Osteocyte (in vitro differentiated cells): ENCODE measurements around the gene SYDE1. TPM values are rescaled to one million over a fixed set of nuclear protein-coding genes. Genes with fewer than 3 reads are reported as not detected.

Experiments used
- DNase-seq: peaks from one replicate; pipeline ENCODE4 v3.0.0; 2021; ENCODE audit warnings: mixed read lengths; ENCODE audit not compliant: unreplicated experiment; ENCODE audit errors: extremely low spot score
- H3K27ac Mint-ChIP-seq: one replicate; pipeline ENCODE4 v1.8.0; 2021; ENCODE audit warnings: mild to moderate bottlenecking, mixed read lengths; ENCODE audit not compliant: unreplicated experiment
- H3K27me3 Mint-ChIP-seq: one replicate; pipeline ENCODE4 v1.8.0; 2021; ENCODE audit warnings: mixed read lengths; ENCODE audit not compliant: unreplicated experiment
- H3K36me3 Mint-ChIP-seq: one replicate; pipeline ENCODE4 v1.8.0; 2021; ENCODE audit warnings: mixed read lengths; ENCODE audit not compliant: unreplicated experiment
- H3K4me1 Mint-ChIP-seq: one replicate; pipeline ENCODE4 v1.8.0; 2021; ENCODE audit warnings: mixed read lengths; ENCODE audit not compliant: unreplicated experiment
- H3K4me3 Mint-ChIP-seq: one replicate; pipeline ENCODE4 v1.8.0; 2021; ENCODE audit warnings: mild to moderate bottlenecking, moderate library complexity, mixed read lengths; ENCODE audit not compliant: unreplicated experiment
- H3K9me3 Mint-ChIP-seq: one replicate; pipeline ENCODE4 v1.8.0; 2021; ENCODE audit warnings: mixed read lengths; ENCODE audit not compliant: unreplicated experiment
- total RNA-seq: library from RNA; stranded (reverse); gene quantifications from 2 replicates; pipeline ENCODE4 v1.2.1, GENCODE V29; 2021
- TF ChIP-seq, protein P1 (sequence below): fragments of 200-600 bp; sonication (generic); IDR thresholded peaks from 2 replicates; pipeline ENCODE4 v1.5.0; 2021; ENCODE audit warnings: antibody characterized with exemption, mild to moderate bottlenecking, moderate library complexity

SYDE1 gene
- total RNA-seq, 1 donor from 2014 or later: 74.6 TPM

GRCh38 chr19:15159251-15159650 lies 52.0 kb downstream of the SYDE1 start:
- DNase-seq: no peak
- no peak overlapping the region for H3K27ac Mint-ChIP-seq
- H3K27me3 Mint-ChIP-seq: no peaks in the 10 kb centered on the region
- TF ChIP-seq, protein P1, sequence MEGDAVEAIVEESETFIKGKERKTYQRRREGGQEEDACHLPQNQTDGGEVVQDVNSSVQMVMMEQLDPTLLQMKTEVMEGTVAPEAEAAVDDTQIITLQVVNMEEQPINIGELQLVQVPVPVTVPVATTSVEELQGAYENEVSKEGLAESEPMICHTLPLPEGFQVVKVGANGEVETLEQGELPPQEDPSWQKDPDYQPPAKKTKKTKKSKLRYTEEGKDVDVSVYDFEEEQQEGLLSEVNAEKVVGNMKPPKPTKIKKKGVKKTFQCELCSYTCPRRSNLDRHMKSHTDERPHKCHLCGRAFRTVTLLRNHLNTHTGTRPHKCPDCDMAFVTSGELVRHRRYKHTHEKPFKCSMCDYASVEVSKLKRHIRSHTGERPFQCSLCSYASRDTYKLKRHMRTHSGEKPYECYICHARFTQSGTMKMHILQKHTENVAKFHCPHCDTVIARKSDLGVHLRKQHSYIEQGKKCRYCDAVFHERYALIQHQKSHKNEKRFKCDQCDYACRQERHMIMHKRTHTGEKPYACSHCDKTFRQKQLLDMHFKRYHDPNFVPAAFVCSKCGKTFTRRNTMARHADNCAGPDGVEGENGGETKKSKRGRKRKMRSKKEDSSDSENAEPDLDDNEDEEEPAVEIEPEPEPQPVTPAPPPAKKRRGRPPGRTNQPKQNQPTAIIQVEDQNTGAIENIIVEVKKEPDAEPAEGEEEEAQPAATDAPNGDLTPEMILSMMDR: no peak
- no peak overlapping the region for H3K4me3 Mint-ChIP-seq
- no peaks in the 10 kb centered on the region for H3K9me3 Mint-ChIP-seq
- no peaks in the 10 kb centered on the region for H3K4me1 Mint-ChIP-seq
- H3K36me3 Mint-ChIP-seq: peaks cover 15% of the 10 kb centered on the region

DNA sequence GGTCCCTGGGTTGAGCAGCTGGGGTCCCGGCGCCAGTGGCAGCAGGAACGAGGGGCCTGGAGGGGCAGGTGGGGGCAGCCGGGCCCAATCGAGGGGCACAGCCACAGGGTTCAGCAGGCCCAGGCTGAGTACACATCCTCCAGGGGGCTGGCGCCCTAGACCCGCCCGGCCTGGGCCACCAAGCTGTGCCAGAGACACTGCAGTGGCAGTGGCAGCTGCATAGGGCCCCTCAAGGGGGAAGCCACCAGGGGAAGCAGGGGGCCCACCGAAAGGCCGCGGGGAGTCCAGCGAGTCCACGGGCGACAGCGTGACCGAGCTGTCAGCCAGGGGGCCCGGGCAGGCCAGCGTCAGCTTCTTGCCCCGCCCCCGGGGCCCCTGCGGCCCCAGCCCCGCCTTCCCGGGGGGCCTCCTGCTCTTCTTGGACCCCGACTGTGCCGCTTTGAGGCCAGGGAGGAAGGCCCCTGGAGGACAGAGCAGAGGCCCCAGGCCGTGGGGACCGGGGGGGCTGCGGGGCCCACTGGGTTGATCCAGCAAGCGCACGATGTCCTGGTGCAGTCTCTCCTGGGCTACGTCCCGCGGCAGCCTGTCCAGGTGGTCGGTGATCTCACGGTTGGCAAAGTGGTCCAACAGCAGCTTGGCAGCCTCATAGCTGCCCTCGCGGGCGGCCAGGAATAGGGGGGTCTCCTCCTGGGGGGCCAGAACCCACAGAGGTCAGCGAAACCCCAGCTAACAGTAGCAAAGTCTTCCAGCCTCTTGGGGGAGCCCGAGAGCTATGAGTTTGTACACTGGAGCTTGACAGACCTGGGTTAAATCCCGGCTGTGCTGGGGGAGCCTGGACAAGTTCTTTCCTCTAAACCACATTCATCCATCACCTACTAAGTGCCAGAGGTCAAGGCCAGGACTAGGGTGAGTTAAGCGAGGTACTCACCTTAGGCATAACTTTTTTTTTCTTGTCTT lies 54.1 kb downstream of the SYDE1 start:
- Mint-ChIP-seq H3K27ac (no peak overlapping the region), H3K36me3 (peaks cover 24% of the 10 kb centered on the region), H3K9me3 (no peaks in the 10 kb centered on the region), H3K27me3 (no peaks in the 10 kb centered on the region), H3K4me1 (no peaks in the 10 kb centered on the region), H3K4me3 (no peak overlapping the region)
- TF ChIP-seq, protein P1: peak; percentile 62
- DNase-seq: no peak

Other genes starting within 250 kb of the SYDE1 start
- not detected in 2 replicates for gene OR7A17, start 221.3 kb upstream of the SYDE1 start, total RNA-seq
- not detected in 2 replicates for gene OR7C2, start 165.9 kb upstream of the SYDE1 start, total RNA-seq
- not detected in 2 replicates for gene SLC1A6, start 127.5 kb upstream of the SYDE1 start, total RNA-seq
- gene CASP14, start 57.9 kb upstream of the SYDE1 start, total RNA-seq: not detected in 2 replicates
- not detected in 2 replicates for gene OR1I1, start 25.2 kb upstream of the SYDE1 start, total RNA-seq
- 178 and 200 TPM in 2 replicates for gene NOTCH3, start 93.6 kb downstream of the SYDE1 start, total RNA-seq
- gene EPHX3, start 125.0 kb downstream of the SYDE1 start, total RNA-seq: not detected in 2 replicates
- 142 and 143 TPM in 2 replicates for gene BRD4, start 225.1 kb downstream of the SYDE1 start, total RNA-seq